Loucy (cell line): ENCODE data around the gene KIRREL3.

ENCODE experiments used
- H2AFZ ChIP-seq: fragments of 200-600 bp; sonication (generic); 2 replicates; pipeline ENCODE4 v1.6.0; 2016; ENCODE audit warnings: antibody characterized with exemption, mild to moderate bottlenecking, low read length, moderate library complexity
- H3F3A ChIP-seq: fragments of 200-600 bp; 2 replicates; pipeline ENCODE4 v1.6.0; 2016; ENCODE audit warnings: antibody characterized with exemption, low read depth, mild to moderate bottlenecking
- H3K27me3 ChIP-seq: fragments of 200-600 bp; sonication (generic); 2 replicates; pipeline ENCODE4 v1.6.1; 2014; ENCODE audit warnings: low read length, mild to moderate bottlenecking; ENCODE audit not compliant: insufficient read depth, poor library complexity, severe bottlenecking
- H3K36me3 ChIP-seq: fragments of 200-600 bp; sonication (generic); 2 replicates; pipeline ENCODE4 v1.6.1; 2016; ENCODE audit warnings: low read length; ENCODE audit not compliant: insufficient read depth
- H3K4me1 ChIP-seq: fragments of 200-600 bp; sonication (generic); 2 replicates; pipeline ENCODE4 v1.5.1; 2014; ENCODE audit warnings: low read length, mild to moderate bottlenecking; ENCODE audit not compliant: insufficient read depth, poor library complexity, severe bottlenecking
- H3K4me2 ChIP-seq: fragments of 200-600 bp; sonication (generic); 2 replicates; pipeline ENCODE4 v1.6.0; 2014; ENCODE audit warnings: antibody characterized with exemption, low read length, low read depth, mild to moderate bottlenecking; ENCODE audit not compliant: poor library complexity, severe bottlenecking
- H3K4me3 ChIP-seq: fragments of 200-600 bp; sonication (generic); 2 replicates; pipeline ENCODE4 v1.5.1; 2014; ENCODE audit warnings: low read length, mild to moderate bottlenecking, mixed read lengths; ENCODE audit not compliant: poor library complexity, severe bottlenecking
- H3K79me2 ChIP-seq: fragments of 200-600 bp; sonication (generic); 2 replicates; pipeline ENCODE4 v1.6.1; 2014; ENCODE audit warnings: low read length; ENCODE audit not compliant: insufficient read depth
- H3K9ac ChIP-seq: fragments of 200-600 bp; sonication (generic); 2 replicates; pipeline ENCODE4 v1.6.0; 2014; ENCODE audit warnings: mild to moderate bottlenecking, low read depth, low read length, moderate library complexity; ENCODE audit not compliant: poor library complexity, severe bottlenecking
- H3K9me2 ChIP-seq: fragments of 200-600 bp; sonication (generic); replicated peaks from 2 replicates; pipeline ENCODE4 v1.6.1; 2016; ENCODE audit warnings: low read depth, low read length, mixed read lengths
- H3K9me3 ChIP-seq: fragments of 200-600 bp; sonication (generic); 2 replicates; pipeline ENCODE4 v1.6.1; 2014; ENCODE audit warnings: mild to moderate bottlenecking, antibody characterized with exemption, low read length, low read depth; ENCODE audit not compliant: insufficient read depth
- H4K20me1 ChIP-seq: fragments of 200-600 bp; sonication (generic); 2 replicates; pipeline ENCODE4 v1.6.0; 2014; ENCODE audit warnings: antibody characterized with exemption, low read length, mild to moderate bottlenecking; ENCODE audit not compliant: insufficient read depth, poor library complexity, severe bottlenecking
- EZH2phosphoT487 ChIP-seq: fragments of 200-600 bp; IDR thresholded peaks from 2 replicates; pipeline ENCODE4 v1.6.1; 2018; ENCODE audit warnings: antibody characterized with exemption, mild to moderate bottlenecking, moderate library complexity, borderline replicate concordance
- TF ChIP-seq, protein P1 (sequence below): fragments of 200-600 bp; sonication (generic); conservative IDR thresholded peaks from 2 replicates; pipeline ENCODE4 v1.5.1; 2014; ENCODE audit warnings: mild to moderate bottlenecking, antibody characterized with exemption, low read length

KIRREL3 gene

DNA sequence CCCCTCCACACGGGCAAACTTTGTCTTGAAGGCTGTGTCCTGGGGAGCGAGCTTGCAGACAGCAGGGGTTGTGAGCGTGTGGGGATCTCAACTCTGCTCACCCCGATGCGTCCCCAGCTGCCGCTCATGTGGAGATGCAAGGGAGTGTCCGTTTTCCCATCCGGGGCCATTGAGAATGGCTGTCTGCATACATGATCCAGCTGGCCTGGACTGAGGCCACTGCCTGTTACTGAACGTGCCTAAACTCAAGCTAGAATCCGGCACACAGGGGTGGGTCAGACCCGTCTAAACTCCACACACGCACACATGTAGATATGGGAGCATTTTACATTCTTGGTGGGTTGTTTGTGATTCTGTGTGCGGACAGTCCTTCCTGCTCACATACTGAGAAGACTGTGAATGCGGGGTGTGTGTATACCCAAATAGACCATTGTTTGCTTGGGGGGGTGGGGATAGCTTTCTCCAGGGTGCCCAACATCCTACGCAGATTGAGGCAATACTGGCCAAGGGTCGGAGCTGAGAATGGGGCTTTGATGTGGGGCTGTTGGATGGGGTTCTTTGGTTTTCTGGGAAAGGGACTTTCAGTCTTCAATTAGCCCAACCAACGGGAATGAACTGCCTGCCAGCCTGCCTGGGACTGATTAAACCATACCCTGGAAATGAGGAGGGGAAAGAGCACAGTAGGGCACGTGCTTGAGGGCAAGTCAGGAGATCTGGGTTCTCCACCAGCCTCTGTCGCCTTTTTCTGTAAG is 584.7 kb downstream of the KIRREL3 start:
- Histone ChIP-seq H3K79me2 (no peaks in the 10 kb centered on the region), H3K27me3 (no peaks in the 10 kb centered on the region), H3K9me2 (no peaks in the 10 kb centered on the region), H3F3A (no peaks in the 10 kb centered on the region; the same call in 1 of the 2 replicates), H3K4me2 (no peak overlapping the region), H3K9me3 (no peaks in the 10 kb centered on the region), H3K36me3 (peaks cover 52% of the 10 kb centered on the region; the same call in 1 of the 2 replicates), H4K20me1 (no peaks in the 10 kb centered on the region), H3K4me3 (no peak overlapping the region), H2AFZ (no peak overlapping the region), H3K4me1 (peaks cover 11% of the 10 kb centered on the region), H3K9ac (no peak overlapping the region)
- TF ChIP-seq EZH2phosphoT487: no peak
- TF ChIP-seq, protein P1, sequence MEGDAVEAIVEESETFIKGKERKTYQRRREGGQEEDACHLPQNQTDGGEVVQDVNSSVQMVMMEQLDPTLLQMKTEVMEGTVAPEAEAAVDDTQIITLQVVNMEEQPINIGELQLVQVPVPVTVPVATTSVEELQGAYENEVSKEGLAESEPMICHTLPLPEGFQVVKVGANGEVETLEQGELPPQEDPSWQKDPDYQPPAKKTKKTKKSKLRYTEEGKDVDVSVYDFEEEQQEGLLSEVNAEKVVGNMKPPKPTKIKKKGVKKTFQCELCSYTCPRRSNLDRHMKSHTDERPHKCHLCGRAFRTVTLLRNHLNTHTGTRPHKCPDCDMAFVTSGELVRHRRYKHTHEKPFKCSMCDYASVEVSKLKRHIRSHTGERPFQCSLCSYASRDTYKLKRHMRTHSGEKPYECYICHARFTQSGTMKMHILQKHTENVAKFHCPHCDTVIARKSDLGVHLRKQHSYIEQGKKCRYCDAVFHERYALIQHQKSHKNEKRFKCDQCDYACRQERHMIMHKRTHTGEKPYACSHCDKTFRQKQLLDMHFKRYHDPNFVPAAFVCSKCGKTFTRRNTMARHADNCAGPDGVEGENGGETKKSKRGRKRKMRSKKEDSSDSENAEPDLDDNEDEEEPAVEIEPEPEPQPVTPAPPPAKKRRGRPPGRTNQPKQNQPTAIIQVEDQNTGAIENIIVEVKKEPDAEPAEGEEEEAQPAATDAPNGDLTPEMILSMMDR: no peak

DNA sequence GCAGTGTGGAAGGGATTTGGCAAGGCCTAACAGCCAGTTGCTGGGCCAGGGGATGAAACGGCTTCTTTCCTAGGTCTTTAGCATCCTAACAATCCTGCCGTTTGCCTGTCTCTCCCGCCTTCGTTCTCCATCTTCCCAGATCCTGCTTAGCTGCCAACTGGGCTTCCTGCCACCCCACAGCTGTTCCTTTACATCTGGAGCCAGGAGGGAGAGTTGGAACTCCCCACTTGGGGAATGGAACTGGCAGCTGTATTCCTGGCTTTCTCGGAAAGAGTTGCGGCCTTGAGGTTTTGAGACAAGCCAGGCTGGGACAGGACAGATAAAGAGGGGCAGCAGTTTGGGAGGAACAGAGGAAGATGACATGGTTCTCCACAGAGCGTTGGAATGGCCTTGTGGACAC is 585.4 kb downstream of the KIRREL3 start:
- Histone ChIP-seq H3F3A (no peaks in the 10 kb centered on the region; the same call in 1 of the 2 replicates), H3K9me2 (no peaks in the 10 kb centered on the region), H3K79me2 (no peaks in the 10 kb centered on the region), H3K27me3 (no peaks in the 10 kb centered on the region), H4K20me1 (no peaks in the 10 kb centered on the region), H3K9ac (no peak overlapping the region), H2AFZ (no peak overlapping the region), H3K9me3 (no peaks in the 10 kb centered on the region), H3K4me1 (peaks cover 5% of the 10 kb centered on the region), H3K4me2 (no peak overlapping the region), H3K4me3 (no peak overlapping the region), H3K36me3 (peaks cover 60% of the 10 kb centered on the region; the same call in 1 of the 2 replicates)
- TF ChIP-seq, protein P1: no peak
- no peak for TF ChIP-seq EZH2phosphoT487

DNA sequence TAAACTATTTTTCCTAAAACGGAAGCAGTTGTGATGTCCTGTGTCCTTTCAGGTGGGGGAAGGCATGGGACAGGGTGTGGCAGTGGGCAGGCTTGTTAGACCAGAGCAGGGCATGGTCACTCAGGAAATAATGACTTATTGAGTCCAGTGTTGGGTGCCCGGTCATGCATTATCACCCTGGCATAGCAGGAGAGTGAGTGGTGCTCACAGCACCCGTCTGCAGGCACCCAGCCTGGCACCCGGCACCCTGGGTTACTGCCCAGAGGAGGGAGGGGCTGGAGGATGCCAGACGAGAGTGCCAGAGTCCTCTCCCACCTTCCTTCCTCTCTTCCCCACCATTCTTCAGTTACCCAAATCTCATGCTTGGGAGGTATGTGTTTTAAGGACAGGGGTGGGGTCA is 586.0 kb downstream of the KIRREL3 start:
- H3K36me3 ChIP-seq: peaks cover 65% of the 10 kb centered on the region; the same call in 1 of the 2 replicates
- TF ChIP-seq, protein P1: no peak
- TF ChIP-seq EZH2phosphoT487: no peak

More for the DNA sequence above, 586.0 kb downstream of the KIRREL3 start:
- no peaks in the 10 kb centered on the region for H3K27me3 ChIP-seq
- H3K9me2 ChIP-seq: no peaks in the 10 kb centered on the region
- H3K4me3 ChIP-seq: no peak overlapping the region
- no peaks in the 10 kb centered on the region for H3K4me1 ChIP-seq
- H3F3A ChIP-seq: no peaks in the 10 kb centered on the region; the same call in 1 of the 2 replicates
- H4K20me1 ChIP-seq: no peaks in the 10 kb centered on the region
- H3K9ac ChIP-seq: no peak overlapping the region
- H2AFZ ChIP-seq: no peak overlapping the region
- H3K9me3 ChIP-seq: no peaks in the 10 kb centered on the region
- H3K4me2 ChIP-seq: no peak overlapping the region
- no peaks in the 10 kb centered on the region for H3K79me2 ChIP-seq
